Esophagus squamous epithelium (tissue), 5 donors: ENCODE measurements around the gene GRB2. TPM values are rescaled to one million over a fixed set of nuclear protein-coding genes. Genes with fewer than 3 reads are reported as not detected.

Experiments
- DNase-seq: peaks from one replicate; lab custom pipeline; 2025; lab: John Stamatoyannopoulos, UW
- H3K27ac ChIP-seq, 4 donors: fragments of 200-600 bp; sonication (generic); one replicate each; pipeline ENCODE4 v1.5.1; 2016 to 2019; ENCODE audit warnings: mild to moderate bottlenecking in 1 of 4
- H3K27me3 ChIP-seq, 4 donors: fragments of 200-600 bp; sonication (generic); 1 replicate in 3 of 4; 2 replicates in 1 of 4; pipeline versions ENCODE4 v1.5.1 to v1.6.0; 2017 to 2021; ENCODE audit warnings: antibody characterized with exemption in 1 of 4
- H3K36me3 ChIP-seq, 3 donors: fragments of 200-600 bp; sonication (generic); one replicate each; pipeline ENCODE4 v1.5.1; 2016 to 2019
- H3K4me1 ChIP-seq, 3 donors: fragments of 200-600 bp; sonication (generic); one replicate each; pipeline ENCODE4 v1.5.1; 2017 to 2019
- H3K4me3 ChIP-seq, 4 donors: fragments of 200-600 bp; sonication (generic); 1 replicate in 3 of 4; 2 replicates in 1 of 4; pipeline ENCODE4 v1.5.1; 2016 to 2019; ENCODE audit warnings: mild to moderate bottlenecking in 2 of 4, moderate library complexity in 1 of 4
- H3K9me3 ChIP-seq, 3 donors: fragments of 200-600 bp; sonication (generic); one replicate each; pipeline ENCODE4 v1.5.1; 2016 to 2019
- CTCF ChIP-seq, 6 experiments: fragments of 450-650 bp in 4 of 6; fragments of 200-600 bp in 2 of 6; sonication (generic) in 2 of 6; IDR thresholded peaks; one replicate each; pipeline ENCODE4 v1.5.1; 2016 to 2019; ENCODE audit warnings: antibody characterized with exemption in 6 of 6, mild to moderate bottlenecking in 4 of 6, moderate library complexity in 4 of 6
- POLR2A ChIP-seq, 4 donors: fragments of 450-650 bp; IDR thresholded peaks; one replicate each; pipeline ENCODE4 v1.6.1; 2017; ENCODE audit warnings: antibody characterized with exemption in 4 of 4, mild to moderate bottlenecking in 4 of 4, moderate library complexity in 3 of 4
- WGBS, 2 donors: methylation state at CpG; one replicate each; pipeline ENCODE4 v1.1.5; 2018; 5-methylcytosine and 5-hydroxymethylcytosine counted together
- intact Hi-C: fragments of 100-400 bp; cut with DNase I; formaldehyde crosslinking; loops from one replicate; pipeline ENCODE4 v1.15.0; 2022
- total RNA-seq, 4 donors: library from RNA; depleted of rRNA; stranded (reverse); fragments of >200 nt; gene quantifications; one replicate each; pipeline ENCODE4 v1.1.0, GENCODE V29; 2016
- donor health status: DM: yes; HTN: yes; CAD: no.

The GRB2 gene
- total RNA-seq, 4 donors from 2014 or later, result 58.9 to 128 (median 107) TPM

GRCh38 chr17:75342996-75343395, 62.5 kb downstream of the GRB2 start:
- Histone ChIP-seq H3K4me3 (no peak overlapping the region), H3K36me3 (no peaks in the 10 kb centered on the region), H3K27me3 (no peaks in the 10 kb centered on the region), H3K4me1 (peaks cover 26 to 87% (median 32%) of the 10 kb centered on the region in 3 donors), H3K9me3 (no peaks in the 10 kb centered on the region), H3K27ac (no peak overlapping the region)
- no peak for DNase-seq
- WGBS, 2 donors, result 55 to 67% methylated on average over 2 to 3 of the region's 3 CpGs
- TF ChIP-seq POLR2A (IDR thresholded peaks at IDR 0.05), result no peak
- no peak for TF ChIP-seq CTCF (IDR thresholded peaks at IDR 0.05)
- intact Hi-C loops, result no loop called here

GRCh38 chr17:75341784-75342486, 63.5 kb downstream of the GRB2 start:
- 72 to 73% methylated on average over 9 of the region's 9 CpGs for WGBS, 2 donors
- Histone ChIP-seq H3K9me3 (no peaks in the 10 kb centered on the region), H3K27me3 (no peaks in the 10 kb centered on the region), H3K4me3 (no peak overlapping the region), H3K27ac (no peak overlapping the region), H3K36me3 (no peaks in the 10 kb centered on the region), H3K4me1 (peaks cover 21 to 85% (median 27%) of the 10 kb centered on the region in 3 donors)
- no peak for TF ChIP-seq CTCF (IDR thresholded peaks at IDR 0.05)
- TF ChIP-seq POLR2A (IDR thresholded peaks at IDR 0.05), result no peak
- intact Hi-C loops, result no loop called here
- DNase-seq, result no peak

- Histone ChIP-seq H3K4me1 (peaks cover 12 to 85% (median 30%) of the 10 kb centered on the region in 3 donors), H3K4me3 (no peak overlapping the region), H3K9me3 (no peaks in the 10 kb centered on the region), H3K27me3 (no peaks in the 10 kb centered on the region), H3K27ac (no peak overlapping the region), H3K36me3 (no peaks in the 10 kb centered on the region)
- no peak for TF ChIP-seq POLR2A (IDR thresholded peaks at IDR 0.05)
- TF ChIP-seq CTCF (IDR thresholded peaks at IDR 0.05), result no peak
- intact Hi-C loops, result no loop called here
- DNase-seq, result no peak
- WGBS, 2 donors, result 67 to 69% methylated on average over 5 of the region's 5 CpGs
Observed at GRCh38 chr17:75340631-75341030, 64.8 kb downstream of the GRB2 start.

GRCh38 chr17:75339971-75340370, 65.5 kb downstream of the GRB2 start:
- Histone ChIP-seq H3K4me3 (no peak overlapping the region), H3K9me3 (no peaks in the 10 kb centered on the region), H3K4me1 (peaks cover 8 to 81% (median 27%) of the 10 kb centered on the region in 3 donors), H3K27me3 (no peaks in the 10 kb centered on the region), H3K36me3 (no peaks in the 10 kb centered on the region), H3K27ac (no peak overlapping the region)
- DNase-seq, result no peak
- no peak for TF ChIP-seq POLR2A (IDR thresholded peaks at IDR 0.05)
- no peak for TF ChIP-seq CTCF (IDR thresholded peaks at IDR 0.05)
- intact Hi-C loops, result no loop called here
- WGBS, 2 donors, result 88 to 92% methylated on average over 3 of the region's 3 CpGs

GRCh38 chr17:75338335-75338734, 67.1 kb downstream of the GRB2 start:
- Histone ChIP-seq H3K4me1 (peaks cover 8 to 65% (median 17%) of the 10 kb centered on the region in 3 donors), H3K4me3 (no peak overlapping the region), H3K36me3 (no peaks in the 10 kb centered on the region), H3K9me3 (no peaks in the 10 kb centered on the region), H3K27me3 (no peaks in the 10 kb centered on the region), H3K27ac (peak overlapping the region in 2 of 4 donors; percentile 26 to 34)
- 47 to 66% methylated on average over 5 to 6 of the region's 6 CpGs for WGBS, 2 donors
- TF ChIP-seq CTCF (IDR thresholded peaks at IDR 0.05) (no peak), POLR2A (IDR thresholded peaks at IDR 0.05) (no peak)
- intact Hi-C loops, result no loop called here
- no peak for DNase-seq
